Calu3 (cell line): Measurements from ENCODE around the gene MACF1. TPM values are rescaled to one million over a fixed set of nuclear protein-coding genes. Genes with fewer than 3 reads are reported as not detected.
A peak's percentile ranks its signal among the peaks of the same experiment; 100 is the strongest.
"Not testable (repeated sequence)": the region's sequence is repeated elsewhere in the genome, so short reads cannot be mapped to it uniquely, and the experiment has no call there.

ENCODE experiments used
- BruUV-seq: library from RNA; stranded (reverse); fragments of 400-500 nt; replicated peaks from 2 replicates; lab custom pipeline; 2021; lab: Mats Ljungman, UMichigan
- CTCF ChIA-PET: fragments of 300-600 bp; sonication (Branson Sonifier 250); formaldehyde crosslinking; loops from one replicate; lab custom pipeline; 2022; ENCODE audit warnings: antibody characterized with exemption; lab: Charles Lee
- DNase-seq: peaks from one replicate; pipeline ENCODE4 v3.0.0; 2022
- H3K27ac Mint-ChIP-seq: one replicate; pipeline ENCODE4 v1.8.0; 2022; ENCODE audit warnings: mixed read lengths; ENCODE audit not compliant: unreplicated experiment
- H3K27me3 Mint-ChIP-seq: one replicate; pipeline ENCODE4 v1.8.0; 2022; ENCODE audit warnings: mixed read lengths; ENCODE audit not compliant: unreplicated experiment
- H3K36me3 Mint-ChIP-seq: one replicate; pipeline ENCODE4 v1.8.0; 2022; ENCODE audit warnings: mild to moderate bottlenecking, moderate library complexity, mixed read lengths; ENCODE audit not compliant: insufficient read depth, unreplicated experiment
- H3K4me1 Mint-ChIP-seq: one replicate; pipeline ENCODE4 v1.8.0; 2022; ENCODE audit warnings: mild to moderate bottlenecking, low read depth, mixed read lengths; ENCODE audit not compliant: unreplicated experiment
- H3K4me3 Mint-ChIP-seq: one replicate; pipeline ENCODE4 v1.8.0; 2022; ENCODE audit warnings: mild to moderate bottlenecking, low read depth, moderate library complexity, mixed read lengths; ENCODE audit not compliant: unreplicated experiment
- H3K9me3 Mint-ChIP-seq: one replicate; pipeline ENCODE4 v1.8.0; 2022; ENCODE audit warnings: low read depth, mixed read lengths; ENCODE audit not compliant: unreplicated experiment
- intact Hi-C: fragments of 100-400 bp; cut with micrococcal nuclease; formaldehyde crosslinking; loops from one replicate; pipeline ENCODE4 v1.10.0; 2022; ENCODE audit not compliant: unreplicated experiment
- total RNA-seq: library from RNA; stranded (reverse); gene quantifications from 2 replicates; pipeline ENCODE4 v1.2.3, GENCODE V29; 2022

Gene MACF1
- total RNA-seq, 1 experiment from 2014 or later, result 705 TPM

GRCh38 chr1:39512234-39512847, 307.8 kb downstream of the MACF1 start:
- H3K9me3 Mint-ChIP-seq, H3K36me3 Mint-ChIP-seq, H3K27me3 Mint-ChIP-seq, H3K27ac Mint-ChIP-seq, intact Hi-C loops, BruUV-seq, CTCF ChIA-PET, DNase-seq, H3K4me3 Mint-ChIP-seq: not testable (repeated sequence)
- peaks cover 12% of the 10 kb centered on the region for H3K4me1 Mint-ChIP-seq

GRCh38 chr1:39514710-39515124, 310.2 kb downstream of the MACF1 start:
- H3K4me1 Mint-ChIP-seq, H3K9me3 Mint-ChIP-seq, CTCF ChIA-PET, H3K27ac Mint-ChIP-seq, H3K27me3 Mint-ChIP-seq, H3K4me3 Mint-ChIP-seq, intact Hi-C loops, BruUV-seq, H3K36me3 Mint-ChIP-seq: not testable (repeated sequence)
- peak; percentile 16 for DNase-seq

- intact Hi-C loops, H3K4me3 Mint-ChIP-seq, H3K9me3 Mint-ChIP-seq, H3K36me3 Mint-ChIP-seq, BruUV-seq, CTCF ChIA-PET, H3K27me3 Mint-ChIP-seq, DNase-seq, H3K4me1 Mint-ChIP-seq, H3K27ac Mint-ChIP-seq: not testable (repeated sequence)
Measured at GRCh38 chr1:39515131-39516086, 310.9 kb downstream of the MACF1 start.

GRCh38 chr1:39516841-39517240, 312.3 kb downstream of the MACF1 start:
- H3K9me3 Mint-ChIP-seq, intact Hi-C loops, H3K27me3 Mint-ChIP-seq, H3K27ac Mint-ChIP-seq, H3K36me3 Mint-ChIP-seq, BruUV-seq, H3K4me1 Mint-ChIP-seq, DNase-seq, H3K4me3 Mint-ChIP-seq: not testable (repeated sequence)
- CTCF ChIA-PET, result interaction anchor here (0.6 kb wide), 1 partner anchor 123 kb away, joined by 4 read pairs; no protein-coding TSS in a partner anchor

GRCh38 chr1:39517936-39518335, 313.4 kb downstream of the MACF1 start:
- intact Hi-C loops, BruUV-seq, H3K36me3 Mint-ChIP-seq, H3K27ac Mint-ChIP-seq, H3K4me3 Mint-ChIP-seq, DNase-seq, CTCF ChIA-PET, H3K27me3 Mint-ChIP-seq, H3K4me1 Mint-ChIP-seq, H3K9me3 Mint-ChIP-seq: not testable (repeated sequence)

- H3K4me1 Mint-ChIP-seq, DNase-seq, H3K27me3 Mint-ChIP-seq, BruUV-seq, intact Hi-C loops, H3K27ac Mint-ChIP-seq, H3K4me3 Mint-ChIP-seq, H3K9me3 Mint-ChIP-seq: not testable (repeated sequence)
- H3K36me3 Mint-ChIP-seq, result peaks cover 15% of the 10 kb centered on the region
- CTCF ChIA-PET, result interaction anchor here (0.6 kb wide), 1 partner anchor 433 kb away, joined by 3 read pairs; no protein-coding TSS in a partner anchor
Measured at GRCh38 chr1:39519376-39519775, 314.9 kb downstream of the MACF1 start.

GRCh38 chr1:39522221-39522620, 317.7 kb downstream of the MACF1 start:
- H3K27ac Mint-ChIP-seq, DNase-seq, BruUV-seq, H3K9me3 Mint-ChIP-seq, intact Hi-C loops, H3K4me1 Mint-ChIP-seq, CTCF ChIA-PET, H3K27me3 Mint-ChIP-seq, H3K4me3 Mint-ChIP-seq: not testable (repeated sequence)
- H3K36me3 Mint-ChIP-seq, result peaks cover 25% of the 10 kb centered on the region
